Ishikawa (cell line): ENCODE measurements around the gene CXCR1.

ENCODE experiments used
- CEBPB ChIP-seq: IDR thresholded peaks from 2 replicates; pipeline ENCODE4 v1.6.1; 2012
- EP300 ChIP-seq: IDR thresholded peaks from 2 replicates; pipeline ENCODE4 v1.6.1; 2012; ENCODE audit warnings: borderline replicate concordance
- RAD21 ChIP-seq: IDR thresholded peaks from 2 replicates; pipeline ENCODE4 v1.6.1; 2012; ENCODE audit warnings: low read depth
- ZBTB7A ChIP-seq: IDR thresholded peaks from 2 replicates; pipeline ENCODE4 v1.6.1; 2012; ENCODE audit warnings: low read depth

- TF ChIP-seq CEBPB (no peak), EP300 (no peak), ZBTB7A (no peak), RAD21 (no peak)
Observed at GRCh38 chr2:218184331-218184730, 17.6 kb upstream of the CXCR1 start.
